H1 (cell line): ENCODE results near the gene ASB1. TPM values are rescaled to one million over a fixed set of nuclear protein-coding genes. Genes with fewer than 3 reads are reported as not detected.
A peak's percentile ranks its signal among the peaks of the same experiment; 100 is the strongest.

Experiments
- CTCF ChIA-PET: fragments of 300-600 bp; sonication (Branson Sonifier 250); formaldehyde crosslinking; loops from one replicate; lab custom pipeline; 2021; ENCODE audit not compliant: partially characterized antibody; lab: Charles Lee
- POLR2A ChIA-PET: fragments of 300-600 bp; sonication (Branson Sonifier 250); formaldehyde crosslinking; loops from one replicate; lab custom pipeline; 2021; ENCODE audit warnings: inconsistent platforms; ENCODE audit not compliant: partially characterized antibody; lab: Charles Lee
- DNase-seq, 2 experiments: peaks; one replicate each; pipeline versions ENCODE4 v3.0.0 to v3.0.0-alpha.2; 2010 to 2022; ENCODE audit warnings: low spot score in 2 of 2, low read depth in 1 of 2, mixed read lengths in 1 of 2
- FAIRE-seq: peaks from 2 replicates; lab custom pipeline; 2011; peaks lifted over from hg19 to GRCh38; lab: Jason Lieb, UNC
- H2AFZ ChIP-seq: 2 replicates; pipeline ENCODE4 v1.8.1; 2012; ENCODE audit warnings: low read length, inconsistent platforms
- H2AK5ac ChIP-seq: 2 replicates; pipeline ENCODE4 v1.6.1; 2013; ENCODE audit warnings: low read depth, low read length
- H2BK120ac ChIP-seq: replicated peaks from 2 replicates; pipeline ENCODE3; 2013; ENCODE audit warnings: low read depth, low read length, inconsistent platforms
- H2BK12ac ChIP-seq: 2 replicates; pipeline ENCODE4 v1.6.1; 2013; ENCODE audit warnings: low read depth, low read length
- H2BK15ac ChIP-seq: 2 replicates; pipeline ENCODE4 v1.6.1; 2013; ENCODE audit warnings: low read length
- H2BK20ac ChIP-seq: 2 replicates; pipeline ENCODE4 v1.6.1; 2013; ENCODE audit warnings: low read length
- H2BK5ac ChIP-seq: 2 replicates; pipeline ENCODE4 v1.6.1; 2013; ENCODE audit warnings: low read depth, low read length
- H3K14ac ChIP-seq: 2 replicates; pipeline ENCODE4 v1.6.1; 2013; ENCODE audit warnings: inconsistent platforms; ENCODE audit not compliant: insufficient read length
- H3K18ac ChIP-seq: 2 replicates; pipeline ENCODE4 v1.6.1; 2013; ENCODE audit warnings: low read length; ENCODE audit errors: extremely low read depth
- H3K23ac ChIP-seq: 2 replicates; pipeline ENCODE4 v1.6.1; 2013; ENCODE audit warnings: inconsistent platforms; ENCODE audit not compliant: insufficient read length
- H3K23me2 ChIP-seq: 2 replicates; pipeline ENCODE4 v1.6.1; 2013; ENCODE audit warnings: low read depth, low read length
- H3K27ac ChIP-seq: 2 replicates; pipeline ENCODE4 v1.6.1; 2011; ENCODE audit warnings: low read depth, low read length, inconsistent platforms
- H3K27me3 ChIP-seq, 4 experiments: replicated peaks in 1 of 4; 1 replicate in 1 of 4; 2 replicates in 3 of 4; pipeline versions ENCODE4 v1.6.1 to v1.8.1; 2011 to 2013; ENCODE audit warnings: low read length in 3 of 4, mild to moderate bottlenecking in 3 of 4, inconsistent platforms in 2 of 4, mixed read lengths in 2 of 4, moderate library complexity in 1 of 4; ENCODE audit not compliant: control insufficient read depth in 3 of 4, insufficient read depth in 3 of 4; ENCODE audit errors: extremely low read depth in 1 of 4
- H3K36me3 ChIP-seq, 4 experiments: 2 replicates each; pipeline versions ENCODE4 v1.6.1 to v1.8.1; 2011 to 2013; ENCODE audit warnings: mild to moderate bottlenecking in 4 of 4, low read length in 3 of 4, moderate library complexity in 2 of 4, control low read depth in 1 of 4, inconsistent platforms in 1 of 4; ENCODE audit not compliant: insufficient read depth in 4 of 4, control insufficient read depth in 2 of 4
- H3K4ac ChIP-seq: replicated peaks from 2 replicates; pipeline ENCODE3; 2013; ENCODE audit warnings: low read length, low read depth, mixed read lengths, inconsistent platforms; ENCODE audit not compliant: insufficient read length
- H3K4me1 ChIP-seq, 4 experiments: replicated peaks in 1 of 4; 1 replicate in 1 of 4; 2 replicates in 3 of 4; pipeline versions ENCODE4 v1.6.1 to v1.8.1; 2011 to 2013; ENCODE audit warnings: low read length in 3 of 4, inconsistent platforms in 2 of 4, mixed read lengths in 1 of 4; ENCODE audit not compliant: insufficient read depth in 4 of 4, control insufficient read depth in 3 of 4
- H3K4me2 ChIP-seq, 2 experiments: 2 replicates each; pipeline versions ENCODE4 v1.6.1 to v1.8.1; 2011 to 2013; ENCODE audit warnings: low read depth in 2 of 2, low read length in 2 of 2, control low read depth in 1 of 2, inconsistent platforms in 1 of 2, mild to moderate bottlenecking in 1 of 2; ENCODE audit not compliant: insufficient read depth in 1 of 2
- H3K4me3 ChIP-seq, 4 experiments: fragments of 200-600, 300-600 bp in 1 of 4; sonication (generic), shearing (Covaris generic), sonication (Bioruptor Twin) in 1 of 4; 2 replicates each; pipeline versions ENCODE4 v1.5.1 to v1.8.1; 2011 to 2016; ENCODE audit warnings: low read length in 4 of 4, low read depth in 3 of 4, control low read depth in 2 of 4, inconsistent platforms in 2 of 4, mild to moderate bottlenecking in 2 of 4, mixed read lengths in 1 of 4, moderate library complexity in 1 of 4; ENCODE audit not compliant: insufficient read depth in 2 of 4; ENCODE audit errors: extremely low read depth in 1 of 4
- H3K56ac ChIP-seq: replicated peaks from 2 replicates; pipeline ENCODE3; 2013; ENCODE audit warnings: low read depth, mild to moderate bottlenecking, mixed read lengths, low read length, inconsistent platforms; ENCODE audit not compliant: insufficient read length
- H3K79me1 ChIP-seq: 2 replicates; pipeline ENCODE4 v1.6.1; 2013; ENCODE audit warnings: low read depth, low read length, control low read depth
- H3K79me2 ChIP-seq, 2 experiments: 2 replicates each; pipeline versions ENCODE4 v1.6.1 to v1.8.1; 2012 to 2013; ENCODE audit warnings: low read length in 2 of 2, mild to moderate bottlenecking in 2 of 2, inconsistent platforms in 1 of 2; ENCODE audit not compliant: insufficient read depth in 2 of 2, control insufficient read depth in 1 of 2
- H3K9ac ChIP-seq, 4 experiments: replicated peaks in 1 of 4; 1 replicate in 1 of 4; 2 replicates in 3 of 4; pipeline versions ENCODE4 v1.6.1 to v1.8.1; 2011 to 2013; ENCODE audit warnings: low read depth in 3 of 4, low read length in 3 of 4, control low read depth in 2 of 4, mild to moderate bottlenecking in 2 of 4, moderate library complexity in 2 of 4, inconsistent platforms in 1 of 4; ENCODE audit errors: extremely low read depth in 1 of 4
- H3K9me3 ChIP-seq, 2 experiments: 2 replicates each; pipeline versions ENCODE4 v1.6.1 to v1.8.1; 2012 to 2013; ENCODE audit warnings: mild to moderate bottlenecking in 2 of 2, moderate library complexity in 2 of 2, control low read depth in 1 of 2, inconsistent platforms in 1 of 2, low read depth in 1 of 2, low read length in 1 of 2, mixed read lengths in 1 of 2; ENCODE audit not compliant: insufficient read depth in 2 of 2
- H4K20me1 ChIP-seq, 2 experiments: replicated peaks in 1 of 2; 2 replicates each; pipeline versions ENCODE3 to v1.8.1; 2011 to 2013; ENCODE audit warnings: inconsistent platforms in 2 of 2, low read length in 2 of 2, mild to moderate bottlenecking in 1 of 2; ENCODE audit not compliant: insufficient read depth in 2 of 2, control insufficient read depth in 1 of 2
- H4K5ac ChIP-seq: 2 replicates; pipeline ENCODE4 v1.6.1; 2013; ENCODE audit warnings: low read length, low read depth, mixed read lengths, inconsistent platforms; ENCODE audit not compliant: insufficient read length
- H4K8ac ChIP-seq: 2 replicates; pipeline ENCODE4 v1.8.0; 2013; ENCODE audit warnings: mild to moderate bottlenecking, moderate library complexity, low read length, inconsistent platforms; ENCODE audit not compliant: insufficient read depth; ENCODE audit errors: extremely low read depth
- H4K91ac ChIP-seq: replicated peaks from 2 replicates; pipeline ENCODE3; 2013; ENCODE audit warnings: low read length, mixed read lengths, inconsistent platforms; ENCODE audit not compliant: insufficient read length
- BCL11A ChIP-seq, 2 experiments: IDR thresholded peaks; one replicate each; pipeline ENCODE4 v1.6.1; 2011; ENCODE audit warnings: low read depth in 2 of 2, low read length in 2 of 2, mild to moderate bottlenecking in 2 of 2
- CHD1 ChIP-seq: IDR thresholded peaks from 2 replicates; pipeline ENCODE4 v1.6.1; 2012; ENCODE audit warnings: low read depth, low read length, improper control_type of control experiment
- CTBP2 ChIP-seq: IDR thresholded peaks from 2 replicates; pipeline ENCODE4 v1.7.0; 2011; ENCODE audit warnings: borderline replicate concordance, mild to moderate bottlenecking, moderate library complexity, mixed read lengths, low read length; ENCODE audit not compliant: insufficient read depth, insufficient read length
- EZH2 ChIP-seq: fragments of 200-600 bp; sonication (generic); IDR thresholded peaks from 2 replicates; pipeline ENCODE4 v1.7.1; 2012; ENCODE audit warnings: low read depth, mild to moderate bottlenecking, moderate library complexity, low read length, inconsistent platforms; ENCODE audit not compliant: severe bottlenecking
- GABPA ChIP-seq: IDR thresholded peaks from 2 replicates; pipeline ENCODE4 v1.6.1; 2011; ENCODE audit warnings: mild to moderate bottlenecking, low read length, moderate library complexity, borderline replicate concordance; ENCODE audit not compliant: insufficient read depth
- HDAC2 ChIP-seq, 2 experiments: fragments of 300-600 bp in 1 of 2; sonication (generic) in 1 of 2; IDR thresholded peaks; 2 replicates each; pipeline ENCODE4 v1.6.1; 2011 to 2012; ENCODE audit warnings: low read depth in 2 of 2, low read length in 2 of 2, mild to moderate bottlenecking in 2 of 2, moderate library complexity in 2 of 2, borderline replicate concordance in 1 of 2, inconsistent platforms in 1 of 2
- KDM1A ChIP-seq: fragments of 200-600, 300-600 bp; sonication (generic); IDR thresholded peaks from 2 replicates; pipeline ENCODE4 v1.7.1; 2016; ENCODE audit warnings: mild to moderate bottlenecking, low read length, borderline replicate concordance
- TAF7 ChIP-seq: optimal IDR thresholded peaks from 2 replicates; pipeline ENCODE3; 2011; ENCODE audit warnings: low read depth, mild to moderate bottlenecking, inconsistent platforms, low read length, moderate library complexity, borderline replicate concordance
- TBP ChIP-seq: IDR thresholded peaks from 2 replicates; pipeline ENCODE4 v1.6.1; 2011; ENCODE audit warnings: low read depth, low read length, improper control_type of control experiment
- WGBS, 2 experiments: shearing (Covaris generic) in 1 of 2; methylation state at CpG; one replicate each; pipeline versions ENCODE4 v1.1.6 to v1.1.7; 2013 to 2015; ENCODE audit warnings: low lambda C conversion rate in 2 of 2, mixed read lengths in 2 of 2, inconsistent platforms in 1 of 2, low coverage in 1 of 2, missing lambda C conversion rate in 1 of 2; ENCODE audit not compliant: insufficient replicate concordance in 2 of 2, insufficient coverage in 1 of 2, insufficient read length in 1 of 2; ENCODE audit errors: extremely low coverage in 1 of 2, missing lambda C conversion rate in 1 of 2; 5-methylcytosine and 5-hydroxymethylcytosine counted together
- polyA plus RNA-seq, 7 experiments: library from polyadenylated mRNA; depleted of rRNA in 3 of 7; stranded (reverse) in 5 of 7; unstranded in 2 of 7; fragments of >200 nt in 5 of 7; fragments of 200-250 nt in 2 of 7; gene quantifications; 1 replicate in 5 of 7; 2 replicates in 1 of 7; 4 replicates in 1 of 7; pipeline versions ENCODE4 v1.2.1 to v1.2.3, GENCODE V29; 2011 to 2013; ENCODE audit warnings: missing spikeins in 2 of 7, mixed read lengths in 2 of 7
- total RNA-seq: library from RNA; stranded (reverse); fragmentation: NEBNext Ultra II Directional; extraction: Animal tissue kit (Norgen Biotek cat#: 25700); gene quantifications from 2 replicates; pipeline ENCODE4 v1.2.1, GENCODE V29; 2021
- TF ChIP-seq, protein P1 (sequence below): IDR thresholded peaks from 2 replicates; pipeline ENCODE4 v1.6.1; 2011; ENCODE audit warnings: low read length, improper control_type of control experiment

ASB1 gene
- total and polyA plus RNA-seq, 2 of the 8 experiments (the other 6 are each of a cell fraction or from before 2014, with no cell fraction given) = 24.1 to 36.0 TPM

DNA sequence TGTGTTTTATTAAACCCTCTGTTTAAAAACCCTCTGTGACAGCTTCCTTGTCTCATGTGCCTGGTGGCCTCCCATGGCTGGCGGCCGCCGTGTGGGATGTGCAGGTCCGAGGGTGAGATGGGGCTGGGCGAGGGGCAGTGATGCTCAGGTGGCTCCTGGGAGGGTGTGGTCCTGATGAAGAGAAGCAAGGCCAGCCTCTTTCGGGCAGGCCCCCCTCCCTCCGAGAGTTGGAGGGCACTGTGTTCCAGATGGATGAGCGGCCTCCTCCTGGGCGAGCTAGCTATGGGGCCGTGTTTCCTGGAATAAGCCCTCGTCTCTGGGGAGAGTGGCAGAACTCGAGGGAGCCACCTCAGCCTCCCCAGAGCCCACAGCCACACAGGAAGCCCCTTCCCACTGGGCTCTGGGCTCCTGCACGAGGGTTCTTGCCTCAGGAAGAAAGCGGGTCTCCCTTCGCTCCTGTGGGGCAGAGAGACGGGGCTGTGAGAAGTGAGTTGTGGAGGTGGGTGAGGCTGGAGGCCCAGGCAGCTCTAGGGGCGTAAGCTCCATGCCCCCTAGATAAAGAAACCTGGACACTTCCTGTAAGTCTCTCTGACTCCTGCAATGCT, 72.1 kb downstream of the ASB1 start:
- DNase-seq (peak in 1 of 2 experiments; percentile 33), FAIRE-seq (no peak)
- no peak overlapping the region for H3K14ac ChIP-seq
- no peak overlapping the region for H3K18ac ChIP-seq
- H2BK15ac ChIP-seq = no peak overlapping the region
- H3K36me3 ChIP-seq = no peaks in the 10 kb centered on the region; a peak in 1 of 8 replicates
- H3K4me1 ChIP-seq = peaks cover 0 to 2% (median 0%) of the 10 kb centered on the region in 4 experiments; a peak in 1 of 7 replicates
- H3K4ac ChIP-seq = no peak overlapping the region
- H3K23ac ChIP-seq = no peak overlapping the region
- H3K27ac ChIP-seq = no peak overlapping the region
- H3K79me2 ChIP-seq = no peaks in the 10 kb centered on the region
- H3K4me3 ChIP-seq = no peak overlapping the region
- no peak overlapping the region for H4K8ac ChIP-seq
- no peaks in the 10 kb centered on the region for H3K79me1 ChIP-seq
- CTCF ChIA-PET = interaction anchor here (2.0 kb wide), 1 partner anchor 15 kb away, joined by 4 read pairs; no protein-coding TSS in a partner anchor
- no peak overlapping the region for H4K91ac ChIP-seq
- H2BK120ac ChIP-seq = no peak overlapping the region
- H2AFZ ChIP-seq = no peak overlapping the region
- H2BK12ac ChIP-seq = no peak overlapping the region
- H3K27me3 ChIP-seq = no peaks in the 10 kb centered on the region
- no peak overlapping the region for H3K4me2 ChIP-seq
- no peak overlapping the region for H2AK5ac ChIP-seq
- 96% methylated on average over 17 of the region's 17 CpGs; no CpG with 5 or more reads in 1 of the 2 experiments for WGBS, 2 experiments
- peaks cover 4% of the 10 kb centered on the region; the same call in 1 of the 2 replicates for H3K23me2 ChIP-seq
- no peak overlapping the region for H2BK5ac ChIP-seq
- no peak overlapping the region for H4K5ac ChIP-seq
- H3K9ac ChIP-seq = no peak overlapping the region
- no peaks in the 10 kb centered on the region for H3K9me3 ChIP-seq
- no peak overlapping the region for H3K56ac ChIP-seq
- POLR2A ChIA-PET = no interaction called here
- H4K20me1 ChIP-seq = peaks cover 0 to 3% of the 10 kb centered on the region in 2 experiments
- H2BK20ac ChIP-seq = no peak overlapping the region
- TF ChIP-seq CHD1 = no peak
- TF ChIP-seq TBP = no peak
- TF ChIP-seq HDAC2 (IDR thresholded peaks at IDR 0.05; ENCODE audit: borderline replicate concordance in 1 of 2, low read depth in 2 of 2, low read length in 2 of 2) = no peak
- TF ChIP-seq, protein P1, sequence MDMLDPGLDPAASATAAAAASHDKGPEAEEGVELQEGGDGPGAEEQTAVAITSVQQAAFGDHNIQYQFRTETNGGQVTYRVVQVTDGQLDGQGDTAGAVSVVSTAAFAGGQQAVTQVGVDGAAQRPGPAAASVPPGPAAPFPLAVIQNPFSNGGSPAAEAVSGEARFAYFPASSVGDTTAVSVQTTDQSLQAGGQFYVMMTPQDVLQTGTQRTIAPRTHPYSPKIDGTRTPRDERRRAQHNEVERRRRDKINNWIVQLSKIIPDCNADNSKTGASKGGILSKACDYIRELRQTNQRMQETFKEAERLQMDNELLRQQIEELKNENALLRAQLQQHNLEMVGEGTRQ = no peak
- no peak for TF ChIP-seq KDM1A
- TF ChIP-seq TAF7 = no peak
- no peak for TF ChIP-seq GABPA
- no peak for TF ChIP-seq EZH2
- TF ChIP-seq BCL11A (IDR thresholded peaks at IDR 0.05; ENCODE audit: low read depth in 2 of 2, low read length in 2 of 2) = no peak
- no peak for TF ChIP-seq CTBP2
